Breast epithelium (tissue), 3 donors: ENCODE measurements around the gene HDAC4.

ENCODE experiments used
- CTCF ChIP-seq, 3 donors: fragments of 450-650 bp; IDR thresholded peaks; one replicate each; pipeline ENCODE4 v1.5.1; 2016 to 2017; ENCODE audit warnings: antibody characterized with exemption in 3 of 3, mild to moderate bottlenecking in 3 of 3, moderate library complexity in 3 of 3
- POLR2A ChIP-seq: fragments of 450-650 bp; IDR thresholded peaks from one replicate; pipeline ENCODE4 v1.6.1; 2016; ENCODE audit warnings: antibody characterized with exemption, mild to moderate bottlenecking, moderate library complexity

- TF ChIP-seq CTCF (IDR thresholded peaks at IDR 0.05) (no peak), POLR2A (no peak)
These were observed 144.5 kb downstream of the HDAC4 start for GRCh38 chr2:239256350-239256743.
